Measurements from ENCODE around the gene MARCHF10.
A peak's percentile ranks its signal among the peaks of the same experiment; 100 is the strongest.

DNA sequence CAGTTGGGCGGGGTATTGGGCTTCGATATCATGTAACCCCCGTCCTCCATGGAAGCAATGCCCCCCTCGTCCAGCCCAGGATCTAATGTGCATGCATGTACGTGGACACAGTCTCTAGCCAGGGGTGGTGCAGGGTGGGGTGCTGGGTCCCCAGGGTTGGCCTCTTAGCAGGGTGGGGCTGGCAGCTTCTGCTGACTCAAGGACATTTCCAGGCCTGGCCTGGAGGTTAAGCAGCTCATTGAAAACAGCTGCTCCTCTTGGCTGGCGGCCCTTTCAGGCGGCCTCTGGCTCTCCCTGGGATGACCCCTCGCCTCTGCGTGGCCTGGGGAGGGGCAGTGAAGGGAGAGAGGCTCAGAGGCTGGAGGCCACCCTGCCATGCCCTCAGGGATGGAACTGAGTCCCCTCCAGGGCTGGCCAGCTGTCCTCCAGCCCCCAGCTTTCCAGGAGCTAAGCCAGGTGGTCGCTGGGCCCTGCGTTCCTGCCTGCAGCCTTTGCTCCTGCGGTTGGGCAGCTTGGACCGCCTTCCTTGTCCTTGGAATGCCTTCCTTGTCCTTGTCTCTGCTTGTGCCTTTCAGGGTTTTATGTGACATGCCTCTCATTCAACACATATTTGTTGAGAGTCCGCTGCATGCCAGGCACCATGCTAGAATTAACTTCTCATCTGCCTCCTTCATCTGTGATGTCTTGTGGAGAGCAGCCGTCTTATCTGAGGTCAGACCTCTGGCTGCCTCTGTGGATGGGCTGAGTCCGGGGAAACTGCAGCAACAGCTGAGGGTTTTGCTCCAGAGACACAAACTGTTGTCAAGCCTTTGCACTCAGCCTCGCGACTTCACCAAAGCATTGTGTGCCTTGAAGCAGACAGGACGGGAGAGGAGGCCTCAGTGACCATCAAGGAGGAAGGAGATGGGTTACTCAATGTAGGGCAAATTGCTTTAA, 154.0 kb downstream of the MARCHF10 start:
- TF ChIP-seq CTCF (IDR thresholded peaks at IDR 0.05) (no peak), POLR2A (IDR thresholded peaks at IDR 0.05) (no peak), POLR2AphosphoS5 (IDR thresholded peaks at IDR 0.05) (peak; percentile 33)
